ENCODE results near the gene GPANK1. TPM values are rescaled to one million over a fixed set of nuclear protein-coding genes. Genes with fewer than 3 reads are reported as not detected.
A peak's percentile ranks its signal among the peaks of the same experiment; 100 is the strongest.

GPANK1 gene
- total and polyA plus RNA-seq, 9 of the 15 experiments (the other 6 are each of a cell fraction or from before 2014, with no cell fraction given): 32.2 to 111 (median 46.3) TPM

GRCh38 chr6:31689249-31690110 lies 24.7 kb upstream of the GPANK1 start (continued):
- TF ChIP-seq POLR2B (IDR thresholded peaks at IDR 0.05; ENCODE audit: low read depth, partially characterized antibody): no peak
- no peak for TF ChIP-seq ZNF174 (CRISPR knock-in tag; IDR thresholded peaks at IDR 0.05)
- TF ChIP-seq ESRRB (CRISPR knock-in tag; IDR thresholded peaks at IDR 0.05; ENCODE audit: borderline replicate concordance): no peak
- no peak for TF ChIP-seq DEAF1 (CRISPR knock-in tag; IDR thresholded peaks at IDR 0.05)
- TF ChIP-seq CREBBP (IDR thresholded peaks at IDR 0.05; ENCODE audit: low read depth, low read length): no peak
- TF ChIP-seq, protein P1, sequence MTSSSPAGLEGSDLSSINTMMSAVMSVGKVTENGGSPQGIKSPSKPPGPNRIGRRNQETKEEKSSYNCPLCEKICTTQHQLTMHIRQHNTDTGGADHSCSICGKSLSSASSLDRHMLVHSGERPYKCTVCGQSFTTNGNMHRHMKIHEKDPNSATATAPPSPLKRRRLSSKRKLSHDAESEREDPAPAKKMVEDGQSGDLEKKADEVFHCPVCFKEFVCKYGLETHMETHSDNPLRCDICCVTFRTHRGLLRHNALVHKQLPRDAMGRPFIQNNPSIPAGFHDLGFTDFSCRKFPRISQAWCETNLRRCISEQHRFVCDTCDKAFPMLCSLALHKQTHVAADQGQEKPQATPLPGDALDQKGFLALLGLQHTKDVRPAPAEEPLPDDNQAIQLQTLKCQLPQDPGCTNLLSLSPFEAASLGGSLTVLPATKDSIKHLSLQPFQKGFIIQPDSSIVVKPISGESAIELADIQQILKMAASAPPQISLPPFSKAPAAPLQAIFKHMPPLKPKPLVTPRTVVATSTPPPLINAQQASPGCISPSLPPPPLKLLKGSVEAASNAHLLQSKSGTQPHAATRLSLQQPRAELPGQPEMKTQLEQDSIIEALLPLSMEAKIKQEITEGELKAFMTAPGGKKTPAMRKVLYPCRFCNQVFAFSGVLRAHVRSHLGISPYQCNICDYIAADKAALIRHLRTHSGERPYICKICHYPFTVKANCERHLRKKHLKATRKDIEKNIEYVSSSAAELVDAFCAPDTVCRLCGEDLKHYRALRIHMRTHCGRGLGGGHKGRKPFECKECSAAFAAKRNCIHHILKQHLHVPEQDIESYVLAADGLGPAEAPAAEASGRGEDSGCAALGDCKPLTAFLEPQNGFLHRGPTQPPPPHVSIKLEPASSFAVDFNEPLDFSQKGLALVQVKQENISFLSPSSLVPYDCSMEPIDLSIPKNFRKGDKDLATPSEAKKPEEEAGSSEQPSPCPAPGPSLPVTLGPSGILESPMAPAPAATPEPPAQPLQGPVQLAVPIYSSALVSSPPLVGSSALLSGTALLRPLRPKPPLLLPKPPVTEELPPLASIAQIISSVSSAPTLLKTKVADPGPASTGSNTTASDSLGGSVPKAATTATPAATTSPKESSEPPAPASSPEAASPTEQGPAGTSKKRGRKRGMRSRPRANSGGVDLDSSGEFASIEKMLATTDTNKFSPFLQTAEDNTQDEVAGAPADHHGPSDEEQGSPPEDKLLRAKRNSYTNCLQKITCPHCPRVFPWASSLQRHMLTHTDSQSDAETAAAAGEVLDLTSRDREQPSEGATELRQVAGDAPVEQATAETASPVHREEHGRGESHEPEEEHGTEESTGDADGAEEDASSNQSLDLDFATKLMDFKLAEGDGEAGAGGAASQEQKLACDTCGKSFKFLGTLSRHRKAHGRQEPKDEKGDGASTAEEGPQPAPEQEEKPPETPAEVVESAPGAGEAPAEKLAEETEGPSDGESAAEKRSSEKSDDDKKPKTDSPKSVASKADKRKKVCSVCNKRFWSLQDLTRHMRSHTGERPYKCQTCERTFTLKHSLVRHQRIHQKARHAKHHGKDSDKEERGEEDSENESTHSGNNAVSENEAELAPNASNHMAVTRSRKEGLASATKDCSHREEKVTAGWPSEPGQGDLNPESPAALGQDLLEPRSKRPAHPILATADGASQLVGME (CRISPR knock-in tag; IDR thresholded peaks at IDR 0.05): peak; percentile 30; the same call in 1 of the 2 replicates
- no peak for TF ChIP-seq XRCC5 (IDR thresholded peaks at IDR 0.05; ENCODE audit: low read depth, low read length)
- TF ChIP-seq TEAD4 (IDR thresholded peaks at IDR 0.05; ENCODE audit: low read length): no peak
- 0 out of 2 replicates have a peak, but pooled peaks have one; percentile 51 for TF ChIP-seq TEAD4 (CRISPR knock-in tag; IDR thresholded peaks at IDR 0.05; ENCODE audit: borderline replicate concordance)
- no peak for TF ChIP-seq ZNF444 (CRISPR knock-in tag; IDR thresholded peaks at IDR 0.05)
- no peak; the same call in 1 of the 2 replicates for TF ChIP-seq ARID2 (IDR thresholded peaks at IDR 0.05)
- peak; percentile 63 to 96 (median 68) for TF ChIP-seq CTCF (IDR thresholded peaks at IDR 0.05 in 2 of 3, conservative IDR thresholded peaks at IDR 0.05 in 1 of 3; ENCODE audit: insufficient read depth in 2 of 3, low read depth in 1 of 3, low read length in 3 of 3)
- peak in 1 of 2 experiments; percentile 29; a peak in 1 of 4 replicates for TF ChIP-seq MAZ (CRISPR knock-in tag; conservative IDR thresholded peaks at IDR 0.05 in 1 of 2, IDR thresholded peaks at IDR 0.05 in 1 of 2)
- TF ChIP-seq, protein P2, sequence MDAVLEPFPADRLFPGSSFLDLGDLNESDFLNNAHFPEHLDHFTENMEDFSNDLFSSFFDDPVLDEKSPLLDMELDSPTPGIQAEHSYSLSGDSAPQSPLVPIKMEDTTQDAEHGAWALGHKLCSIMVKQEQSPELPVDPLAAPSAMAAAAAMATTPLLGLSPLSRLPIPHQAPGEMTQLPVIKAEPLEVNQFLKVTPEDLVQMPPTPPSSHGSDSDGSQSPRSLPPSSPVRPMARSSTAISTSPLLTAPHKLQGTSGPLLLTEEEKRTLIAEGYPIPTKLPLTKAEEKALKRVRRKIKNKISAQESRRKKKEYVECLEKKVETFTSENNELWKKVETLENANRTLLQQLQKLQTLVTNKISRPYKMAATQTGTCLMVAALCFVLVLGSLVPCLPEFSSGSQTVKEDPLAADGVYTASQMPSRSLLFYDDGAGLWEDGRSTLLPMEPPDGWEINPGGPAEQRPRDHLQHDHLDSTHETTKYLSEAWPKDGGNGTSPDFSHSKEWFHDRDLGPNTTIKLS (IDR thresholded peaks at IDR 0.05; ENCODE audit: borderline replicate concordance, low read depth): no peak
